ENCODE results near the gene SLC25A22.

SLC25A22 gene

DNA sequence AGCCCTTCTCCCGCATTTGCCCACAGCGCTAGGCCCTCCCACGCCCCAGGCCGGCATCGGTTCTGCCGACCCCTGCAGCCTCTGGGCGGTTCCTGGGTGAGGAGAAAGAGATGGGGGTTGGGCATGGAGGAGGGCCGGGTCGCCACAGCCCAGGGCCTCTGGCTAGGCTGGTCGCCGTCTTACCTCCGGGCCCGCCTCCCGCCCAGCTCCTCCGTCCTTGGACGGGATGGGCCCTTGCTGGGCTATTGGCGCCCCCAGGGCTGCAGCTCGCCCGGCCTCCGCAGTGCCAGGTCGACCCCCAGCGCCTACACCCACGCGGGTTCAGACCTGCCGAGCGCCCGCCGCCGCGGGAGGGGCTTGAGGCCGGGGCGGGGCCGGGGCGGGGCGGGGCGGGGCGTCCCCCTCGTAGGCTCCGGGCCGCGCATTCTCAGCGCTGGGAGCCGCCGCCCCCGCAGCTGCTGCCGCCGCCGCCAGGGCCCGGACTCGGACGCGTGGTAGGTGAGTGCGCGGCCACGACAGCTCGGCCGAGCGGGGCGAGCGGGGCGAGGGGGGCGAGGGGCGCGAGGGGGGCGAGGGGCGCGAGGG lies 34.5 kb upstream of the SLC25A22 start, which contains the start of gene CD151:
Gene CD151, plus strand, starts transcription at position 424 of the 585 bp plus-strand sequence. CDS start 3,118 bp downstream, outside the sequence.
- peak within 1 kb of the TSS; percentile 65 for H3K4me3 ChIP-seq (ENCODE audit: low read depth, low read length)
- H3K36me3 ChIP-seq (ENCODE audit: control insufficient read depth, insufficient read depth, low read length), result peaks cover 10% of the 10 kb centered on the region
- peaks cover 3% of the 10 kb centered on the region for H3K4me1 ChIP-seq (ENCODE audit: control insufficient read depth, insufficient read depth, low read length)
- H3K27me3 ChIP-seq (ENCODE audit: control insufficient read depth, insufficient read depth, low read length), result peaks cover 27% of the 10 kb centered on the region
- H3K9me3 ChIP-seq (ENCODE audit: control insufficient read depth, insufficient read depth, low read length), result no peaks in the 10 kb centered on the region
- no peak within 1 kb of the TSS for H3K9ac ChIP-seq (ENCODE audit: low read depth, low read length)

DNA sequence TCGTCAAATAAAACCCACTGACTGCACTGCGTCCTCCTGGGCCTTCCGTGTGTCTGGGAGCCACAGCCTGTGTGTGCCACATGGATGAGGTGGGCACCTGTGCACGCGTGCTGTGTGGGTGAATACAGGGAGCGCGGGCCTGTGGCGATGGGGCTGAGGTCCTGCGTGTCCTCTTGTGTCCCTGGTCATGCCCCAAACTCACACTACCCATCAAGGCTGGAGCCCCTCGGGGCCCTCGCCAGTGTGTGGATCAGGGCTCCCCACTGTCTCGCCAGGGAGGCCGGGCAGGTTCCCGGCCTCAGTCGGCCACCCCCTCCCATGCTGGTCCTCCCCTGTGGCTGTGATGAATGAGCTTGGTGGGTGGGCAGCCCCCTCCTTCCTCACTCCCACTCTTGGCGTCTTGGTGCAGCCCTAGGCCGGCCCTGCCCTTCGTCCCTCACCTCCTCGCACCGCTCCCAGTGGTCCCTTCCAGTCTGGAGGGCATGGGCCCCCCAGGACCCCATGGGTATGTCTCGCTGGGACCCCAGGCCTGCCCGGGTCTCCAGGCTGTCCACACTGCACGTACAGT lies 34.0 kb upstream of the SLC25A22 start:
- Histone ChIP-seq H3K9ac (ENCODE audit: low read depth, low read length) (no peak overlapping the region), H3K36me3 (ENCODE audit: control insufficient read depth, insufficient read depth, low read length) (peaks cover 4% of the 10 kb centered on the region), H3K4me3 (ENCODE audit: low read depth, low read length) (peak overlapping the region; percentile 55), H3K4me1 (ENCODE audit: control insufficient read depth, insufficient read depth, low read length) (peaks cover 3% of the 10 kb centered on the region), H3K9me3 (ENCODE audit: control insufficient read depth, insufficient read depth, low read length) (no peaks in the 10 kb centered on the region), H3K27me3 (ENCODE audit: control insufficient read depth, insufficient read depth, low read length) (peaks cover 27% of the 10 kb centered on the region)

DNA sequence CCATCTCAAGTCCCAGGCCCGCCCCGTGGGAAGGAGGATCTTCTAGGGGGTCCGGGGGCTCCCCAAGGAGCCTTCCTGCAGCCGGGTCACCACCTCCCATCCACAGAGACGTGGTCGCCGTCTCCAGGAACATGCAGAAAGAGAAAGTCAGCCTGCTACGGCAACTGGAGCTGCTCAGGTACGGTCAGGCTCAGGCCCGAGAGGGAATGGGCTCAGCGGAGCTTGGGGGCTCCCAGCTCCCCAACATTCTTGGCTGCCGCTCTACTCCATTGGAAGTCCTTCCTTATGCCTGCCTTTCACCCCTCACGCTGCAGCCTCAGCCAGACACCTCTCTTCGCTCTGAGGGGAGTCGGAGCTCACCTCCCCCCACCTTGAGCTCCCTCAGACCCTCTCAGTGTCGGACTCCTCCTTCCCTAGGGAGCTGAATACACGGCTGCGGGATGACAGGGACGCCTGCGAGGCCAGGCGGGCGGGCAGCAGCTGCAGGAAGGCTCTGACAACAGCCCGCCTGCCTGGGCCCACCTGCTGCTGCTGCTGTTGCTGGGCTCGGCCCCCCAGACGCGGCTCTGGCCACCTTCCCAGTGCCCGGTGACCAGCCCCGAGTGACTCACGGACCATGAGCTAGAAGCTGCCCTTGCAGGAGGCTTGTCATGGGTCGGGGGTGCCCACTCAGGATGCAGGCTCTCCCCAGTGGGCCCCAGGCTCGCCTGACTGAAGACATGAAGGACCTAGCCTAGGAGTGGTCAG lies 33.2 kb upstream of the SLC25A22 start:
- Histone ChIP-seq H3K9ac (ENCODE audit: low read depth, low read length) (no peak overlapping the region), H3K27me3 (ENCODE audit: control insufficient read depth, insufficient read depth, low read length) (peaks cover 27% of the 10 kb centered on the region), H3K9me3 (ENCODE audit: control insufficient read depth, insufficient read depth, low read length) (no peaks in the 10 kb centered on the region), H3K4me1 (ENCODE audit: control insufficient read depth, insufficient read depth, low read length) (peaks cover 3% of the 10 kb centered on the region), H3K36me3 (ENCODE audit: control insufficient read depth, insufficient read depth, low read length) (no peaks in the 10 kb centered on the region), H3K4me3 (ENCODE audit: low read depth, low read length) (peak overlapping the region; percentile 68)

DNA sequence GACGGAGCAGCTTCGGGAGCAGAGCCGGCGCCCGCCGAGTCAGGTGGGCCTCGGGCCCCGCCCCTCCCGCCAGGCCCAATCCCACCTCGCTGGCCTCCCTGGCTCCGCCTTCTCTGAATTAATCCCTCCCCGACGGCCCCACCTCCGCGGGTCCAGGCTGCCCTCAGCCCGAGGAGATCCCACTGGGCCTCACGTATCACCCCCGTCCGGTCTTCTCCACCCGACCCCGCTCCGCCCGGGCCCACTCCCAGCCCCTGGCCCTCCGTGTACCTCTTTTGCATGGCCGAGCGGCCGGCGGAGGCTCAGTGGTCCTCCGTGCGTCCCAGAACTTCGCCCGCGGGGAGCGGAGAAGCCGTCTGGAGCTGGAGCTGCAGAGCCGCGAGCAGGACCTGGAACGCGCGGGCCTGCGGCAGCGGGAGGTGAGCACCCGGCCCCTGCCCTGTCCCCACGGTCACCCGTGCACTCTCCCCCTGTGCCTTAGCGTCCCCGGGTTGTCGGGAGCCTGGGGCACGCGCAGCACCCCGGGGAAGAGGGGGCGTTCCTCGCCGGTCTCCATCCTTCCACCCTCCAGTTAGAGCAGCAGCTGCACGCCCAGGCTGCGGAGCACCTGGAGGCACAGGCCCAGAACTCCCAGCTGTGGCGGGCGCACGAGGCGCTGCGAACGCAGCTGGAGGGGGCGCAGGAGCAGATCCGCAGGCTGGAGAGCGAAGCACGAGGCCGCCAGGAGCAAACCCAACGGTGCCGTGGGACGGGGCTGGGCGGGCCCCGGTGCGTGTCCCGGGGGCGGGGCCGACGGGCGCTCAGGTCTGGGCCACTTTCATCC lies 32.4 kb upstream of the SLC25A22 start:
- no peaks in the 10 kb centered on the region for H3K36me3 ChIP-seq (ENCODE audit: control insufficient read depth, insufficient read depth, low read length)
- peaks cover 27% of the 10 kb centered on the region for H3K27me3 ChIP-seq (ENCODE audit: control insufficient read depth, insufficient read depth, low read length)
- no peak overlapping the region for H3K9ac ChIP-seq (ENCODE audit: low read depth, low read length)
- peak overlapping the region; percentile 68 for H3K4me3 ChIP-seq (ENCODE audit: low read depth, low read length)
- H3K4me1 ChIP-seq (ENCODE audit: control insufficient read depth, insufficient read depth, low read length), result peaks cover 3% of the 10 kb centered on the region
- no peaks in the 10 kb centered on the region for H3K9me3 ChIP-seq (ENCODE audit: control insufficient read depth, insufficient read depth, low read length)

DNA sequence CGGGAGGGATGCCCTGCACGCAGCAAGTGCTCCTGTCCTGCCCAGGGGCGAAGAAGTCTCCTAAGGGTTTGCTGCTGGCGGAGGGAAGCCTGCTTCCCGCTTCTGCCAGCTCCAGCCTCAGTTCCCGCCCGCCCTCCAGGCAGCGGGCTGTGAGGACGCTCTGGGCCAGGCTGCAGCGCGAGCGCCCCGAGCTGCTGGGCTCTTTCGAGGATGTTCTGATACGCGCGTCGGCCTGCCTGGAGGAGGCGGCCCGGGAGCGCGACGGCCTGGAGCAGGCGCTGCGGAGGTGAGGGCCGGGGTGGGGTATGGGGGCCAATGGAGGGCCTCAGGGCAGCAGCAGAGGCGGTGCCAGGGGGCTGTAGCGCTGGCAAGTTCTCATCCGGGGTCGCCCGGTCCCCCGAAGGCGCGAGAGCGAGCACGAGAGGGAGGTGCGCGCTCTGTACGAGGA lies 31.8 kb upstream of the SLC25A22 start:
- Histone ChIP-seq H3K4me1 (ENCODE audit: control insufficient read depth, insufficient read depth, low read length) (peaks cover 3% of the 10 kb centered on the region), H3K36me3 (ENCODE audit: control insufficient read depth, insufficient read depth, low read length) (peaks cover 2% of the 10 kb centered on the region), H3K4me3 (ENCODE audit: low read depth, low read length) (peak overlapping the region; percentile 68), H3K9ac (ENCODE audit: low read depth, low read length) (peak overlapping the region; percentile 12), H3K27me3 (ENCODE audit: control insufficient read depth, insufficient read depth, low read length) (peaks cover 27% of the 10 kb centered on the region), H3K9me3 (ENCODE audit: control insufficient read depth, insufficient read depth, low read length) (no peaks in the 10 kb centered on the region)

DNA sequence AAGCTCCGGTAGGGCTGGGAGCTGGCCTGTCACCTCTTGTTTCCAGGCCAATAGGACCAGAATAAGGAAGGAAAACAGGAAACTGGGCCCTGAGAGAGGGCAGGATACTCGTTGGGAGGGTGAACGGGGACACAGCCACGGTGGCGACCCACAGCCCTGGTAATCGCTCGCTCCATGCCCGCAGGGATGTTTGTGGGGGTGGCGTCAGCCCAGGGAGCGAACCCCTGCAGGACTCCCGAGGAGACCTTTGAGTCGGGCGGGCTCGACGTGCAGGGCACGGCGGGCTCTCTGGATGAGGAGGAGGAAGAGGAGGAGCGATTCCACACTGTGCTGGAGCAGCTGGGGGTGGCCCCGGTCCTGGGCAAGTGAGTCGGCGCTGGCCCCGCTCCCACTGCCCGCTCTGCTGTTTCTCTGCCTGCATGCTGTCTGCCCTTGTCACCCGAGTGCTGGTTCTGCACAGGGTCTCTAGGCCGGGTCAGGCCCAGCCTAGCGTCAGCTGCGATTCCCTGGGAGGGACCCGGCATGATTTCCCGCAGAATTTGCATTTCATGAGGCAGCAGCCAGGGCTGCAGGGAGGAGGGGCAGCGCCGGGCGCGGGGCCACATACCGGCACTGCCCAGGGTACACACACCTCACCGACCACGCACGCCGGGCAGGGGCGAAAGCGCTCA lies 31.2 kb upstream of the SLC25A22 start:
- peak overlapping the region; percentile 12 for H3K9ac ChIP-seq (ENCODE audit: low read depth, low read length)

DNA sequence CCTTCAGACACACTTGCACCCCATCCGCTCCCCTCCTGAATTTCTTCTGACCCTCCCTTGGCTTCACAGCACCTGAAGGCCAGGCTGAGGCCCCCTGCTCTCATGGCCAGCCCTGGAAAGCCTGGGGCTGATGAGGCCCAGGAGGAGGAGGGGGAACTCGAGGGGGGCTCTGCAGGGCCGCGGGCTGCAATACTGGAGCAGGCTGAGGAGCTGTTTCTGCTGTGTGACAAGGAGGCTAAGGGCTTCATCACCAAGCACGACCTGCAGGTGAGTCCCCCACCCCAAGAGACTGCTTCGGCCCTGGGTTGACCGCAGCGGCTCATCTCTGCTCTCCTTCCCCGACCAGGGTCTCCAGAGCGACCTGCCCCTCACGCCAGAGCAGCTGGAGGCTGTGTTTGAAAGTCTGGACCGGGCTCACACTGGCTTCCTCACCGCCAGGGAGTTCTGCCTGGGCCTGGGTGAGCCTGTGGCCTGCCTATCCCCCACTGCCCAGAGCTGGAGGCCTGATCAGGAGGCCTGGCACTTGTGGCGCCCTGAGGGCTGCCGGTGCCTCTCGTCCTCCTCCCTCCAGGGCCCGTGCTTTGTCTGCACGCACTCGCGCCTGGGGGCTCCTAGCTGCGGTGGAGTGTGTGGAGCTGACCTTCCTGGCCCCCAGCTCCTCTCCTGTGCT lies 30.6 kb upstream of the SLC25A22 start:
- Histone ChIP-seq H3K36me3 (ENCODE audit: control insufficient read depth, insufficient read depth, low read length) (peaks cover 13% of the 10 kb centered on the region), H3K4me3 (ENCODE audit: low read depth, low read length) (peak overlapping the region; percentile 68), H3K27me3 (ENCODE audit: control insufficient read depth, insufficient read depth, low read length) (peaks cover 27% of the 10 kb centered on the region)

More for the DNA sequence above, 31.2 kb upstream of the SLC25A22 start:
- H3K36me3 ChIP-seq (ENCODE audit: control insufficient read depth, insufficient read depth, low read length), result peaks cover 8% of the 10 kb centered on the region
- H3K27me3 ChIP-seq (ENCODE audit: control insufficient read depth, insufficient read depth, low read length), result peaks cover 27% of the 10 kb centered on the region
- H3K9me3 ChIP-seq (ENCODE audit: control insufficient read depth, insufficient read depth, low read length), result no peaks in the 10 kb centered on the region
- peak overlapping the region; percentile 68 for H3K4me3 ChIP-seq (ENCODE audit: low read depth, low read length)
- peaks cover 3% of the 10 kb centered on the region for H3K4me1 ChIP-seq (ENCODE audit: control insufficient read depth, insufficient read depth, low read length)

DNA sequence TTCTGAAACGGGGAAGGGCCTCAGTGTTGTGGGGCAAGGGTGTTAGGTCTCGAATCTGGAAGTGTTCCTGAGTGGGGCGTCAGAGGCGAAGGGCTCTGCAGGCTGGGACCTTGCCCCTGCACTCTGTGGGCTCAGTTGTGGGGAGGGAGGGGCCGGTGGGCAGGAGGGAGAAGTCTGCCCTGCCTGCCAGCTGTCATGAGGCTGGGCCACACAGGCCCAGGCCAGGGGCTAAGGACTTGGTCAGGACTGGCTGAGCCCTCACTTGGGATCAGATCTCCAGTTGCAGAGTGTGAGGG lies 29.8 kb upstream of the SLC25A22 start, which contains the start of gene CRACR2B:
Gene CRACR2B, plus strand, starts transcription at position 23 of the 296 bp plus-strand sequence. CDS start 689 bp downstream, outside the sequence.
- peak within 1 kb of the TSS; percentile 68 for H3K4me3 ChIP-seq (ENCODE audit: low read depth, low read length)
- peaks cover 3% of the 10 kb centered on the region for H3K4me1 ChIP-seq (ENCODE audit: control insufficient read depth, insufficient read depth, low read length)
- no peaks in the 10 kb centered on the region for H3K9me3 ChIP-seq (ENCODE audit: control insufficient read depth, insufficient read depth, low read length)
- H3K9ac ChIP-seq (ENCODE audit: low read depth, low read length), result peak within 1 kb of the TSS; percentile 24
- H3K36me3 ChIP-seq (ENCODE audit: control insufficient read depth, insufficient read depth, low read length), result peaks cover 13% of the 10 kb centered on the region
- H3K27me3 ChIP-seq (ENCODE audit: control insufficient read depth, insufficient read depth, low read length), result peaks cover 27% of the 10 kb centered on the region

More for the DNA sequence above, 30.6 kb upstream of the SLC25A22 start:
- Histone ChIP-seq H3K9me3 (ENCODE audit: control insufficient read depth, insufficient read depth, low read length) (no peaks in the 10 kb centered on the region), H3K9ac (ENCODE audit: low read depth, low read length) (no peak overlapping the region), H3K4me1 (ENCODE audit: control insufficient read depth, insufficient read depth, low read length) (peaks cover 3% of the 10 kb centered on the region)

DNA sequence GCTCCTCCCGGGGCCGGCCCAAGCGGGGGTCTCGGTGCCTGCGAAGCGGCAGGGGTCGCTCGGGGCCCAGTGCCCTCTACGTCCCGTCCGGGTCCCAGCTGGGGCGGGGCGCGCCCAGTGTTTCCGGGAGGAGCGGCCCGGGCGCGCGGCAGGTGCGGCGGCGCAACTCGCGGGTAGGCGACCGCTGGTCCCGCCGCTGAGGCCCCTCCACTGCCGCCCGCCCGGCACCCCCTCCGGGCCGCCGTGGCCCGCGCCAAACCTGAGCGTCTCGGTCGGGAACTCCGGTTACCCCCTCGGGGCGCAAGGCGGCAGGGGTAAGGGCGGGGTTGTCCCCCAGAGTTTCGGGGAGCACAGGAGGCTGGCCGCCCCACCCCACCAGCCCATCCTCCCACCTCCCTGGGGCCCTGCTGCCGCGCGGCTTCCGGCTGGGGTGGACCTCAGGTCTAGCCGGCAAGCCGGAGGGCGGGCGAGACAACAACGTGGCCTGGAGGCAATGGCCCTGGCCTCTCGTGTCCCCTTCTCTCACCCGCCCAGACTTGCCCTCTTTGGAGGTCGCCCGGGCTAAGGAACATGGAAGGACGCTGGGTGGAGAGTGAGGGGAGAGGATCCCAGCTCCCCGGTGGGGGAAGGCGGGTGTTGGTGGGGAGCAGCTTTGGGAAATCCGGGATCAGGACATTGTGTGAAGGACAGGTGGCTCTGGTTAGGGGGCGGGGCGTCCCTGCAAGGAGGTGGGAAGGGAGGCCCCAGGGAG lies 29.2 kb upstream of the SLC25A22 start:
- Histone ChIP-seq H3K4me3 (ENCODE audit: low read depth, low read length) (peak overlapping the region; percentile 61), H3K9ac (ENCODE audit: low read depth, low read length) (peak overlapping the region; percentile 24), H3K27me3 (ENCODE audit: control insufficient read depth, insufficient read depth, low read length) (peaks cover 27% of the 10 kb centered on the region), H3K4me1 (ENCODE audit: control insufficient read depth, insufficient read depth, low read length) (peaks cover 3% of the 10 kb centered on the region), H3K36me3 (ENCODE audit: control insufficient read depth, insufficient read depth, low read length) (peaks cover 16% of the 10 kb centered on the region), H3K9me3 (ENCODE audit: control insufficient read depth, insufficient read depth, low read length) (no peaks in the 10 kb centered on the region)

DNA sequence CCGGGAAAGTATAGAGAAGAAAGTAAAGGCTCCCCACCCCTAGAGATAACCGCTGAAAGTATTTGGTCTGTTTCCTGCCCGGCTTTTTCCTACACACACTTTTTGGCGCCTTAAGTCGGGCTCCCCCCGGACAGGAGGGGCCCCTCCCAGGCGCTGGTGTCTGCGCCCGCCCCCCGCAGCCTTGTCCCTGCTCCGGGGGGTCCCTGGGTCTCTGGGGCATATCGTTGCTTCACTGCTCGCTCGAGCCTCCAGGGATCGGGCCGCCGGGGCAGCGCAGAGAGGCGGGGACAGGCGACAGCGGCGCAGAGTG lies 28.7 kb upstream of the SLC25A22 start:
- no peaks in the 10 kb centered on the region for H3K9me3 ChIP-seq (ENCODE audit: control insufficient read depth, insufficient read depth, low read length)
- H3K36me3 ChIP-seq (ENCODE audit: control insufficient read depth, insufficient read depth, low read length), result peaks cover 16% of the 10 kb centered on the region
- peaks cover 22% of the 10 kb centered on the region for H3K27me3 ChIP-seq (ENCODE audit: control insufficient read depth, insufficient read depth, low read length)
- peak overlapping the region; percentile 61 for H3K4me3 ChIP-seq (ENCODE audit: low read depth, low read length)
- peaks cover 3% of the 10 kb centered on the region for H3K4me1 ChIP-seq (ENCODE audit: control insufficient read depth, insufficient read depth, low read length)
- no peak overlapping the region for H3K9ac ChIP-seq (ENCODE audit: low read depth, low read length)

All from iPS-15b (cell line).